HG03135 (cell line): Measurements from ENCODE around the gene DIPK1B.
A peak's percentile ranks its signal among the peaks of the same experiment; 100 is the strongest.

ENCODE experiments used
- ATAC-seq: cut with Tn5 transposase; IDR thresholded peaks from one replicate; pipeline ENCODE4 v1.9.1; 2021; ENCODE audit warnings: mild to moderate bottlenecking, moderate library complexity; ENCODE audit not compliant: unreplicated experiment

The DIPK1B gene

GRCh38 chr9:136718345-136719194 lies 6.2 kb downstream of the DIPK1B start:
- no peak for ATAC-seq

- ATAC-seq = no peak
Measured at GRCh38 chr9:136719195-136719880, 7.0 kb downstream of the DIPK1B start.

- no peak for ATAC-seq
Measured at GRCh38 chr9:136720251-136720897, 8.0 kb downstream of the DIPK1B start.

- no peak for ATAC-seq
Measured at GRCh38 chr9:136720898-136721338, 8.5 kb downstream of the DIPK1B start.

GRCh38 chr9:136721339-136722092 lies 9.1 kb downstream of the DIPK1B start:
- ATAC-seq = no peak

GRCh38 chr9:136722093-136722968 lies 10.0 kb downstream of the DIPK1B start:
- no peak for ATAC-seq

- ATAC-seq = no peak
Measured at GRCh38 chr9:136722969-136723356, 10.6 kb downstream of the DIPK1B start.

GRCh38 chr9:136723362-136723976 lies 11.1 kb downstream of the DIPK1B start:
- ATAC-seq = no peak

GRCh38 chr9:136723989-136724388 lies 11.6 kb downstream of the DIPK1B start:
- no peak for ATAC-seq

GRCh38 chr9:136724772-136725171 lies 12.4 kb downstream of the DIPK1B start:
- no peak for ATAC-seq

- ATAC-seq = no peak
Measured at GRCh38 chr9:136725612-136726011, 13.2 kb downstream of the DIPK1B start.

GRCh38 chr9:136726118-136726517 lies 13.7 kb downstream of the DIPK1B start:
- ATAC-seq = no peak

- ATAC-seq = no peak
Measured at GRCh38 chr9:136726631-136727191, 14.3 kb downstream of the DIPK1B start.

- peak; percentile 73 for ATAC-seq
Measured at GRCh38 chr9:136728080-136728547, 15.7 kb downstream of the DIPK1B start.

- peak; percentile 10 for ATAC-seq
Measured at GRCh38 chr9:136728548-136729123, 16.3 kb downstream of the DIPK1B start.

GRCh38 chr9:136729144-136729543 lies 16.8 kb downstream of the DIPK1B start:
- ATAC-seq = no peak

GRCh38 chr9:136729926-136730325 lies 17.6 kb downstream of the DIPK1B start:
- ATAC-seq = no peak

GRCh38 chr9:136732444-136733178 lies 20.2 kb downstream of the DIPK1B start:
- ATAC-seq = no peak
